Caco-2 (cell line): ENCODE results near the gene PRR12. TPM values are rescaled to one million over a fixed set of nuclear protein-coding genes. Genes with fewer than 3 reads are reported as not detected.

Experiments
- BruUV-seq: library from RNA; stranded (reverse); fragments of 400-500 nt; replicated peaks from 2 replicates; lab custom pipeline; 2021; lab: Mats Ljungman, UMichigan
- CTCF ChIA-PET: fragments of 300-600 bp; sonication (Branson Sonifier 250); formaldehyde crosslinking; loops from one replicate; lab custom pipeline; 2022; ENCODE audit warnings: antibody characterized with exemption; lab: Charles Lee
- POLR2A ChIA-PET: fragments of 300-600 bp; sonication (Branson Sonifier 250); formaldehyde crosslinking; loops from one replicate; lab custom pipeline; 2022; ENCODE audit warnings: antibody characterized with exemption; lab: Charles Lee
- DNase-seq, 2 experiments: peaks; one replicate each; pipeline versions ENCODE4 v3.0.0 to v3.0.0-alpha.2; 2020 to 2022
- H3K27me3 ChIP-seq: replicated peaks from 2 replicates; pipeline ENCODE4 v1.6.0; 2011; ENCODE audit warnings: low read length; ENCODE audit not compliant: control insufficient read depth, insufficient read depth
- H3K36me3 ChIP-seq: 2 replicates; pipeline ENCODE4 v1.5.1; 2011; ENCODE audit warnings: low read length; ENCODE audit not compliant: control insufficient read depth, insufficient read depth
- H3K4me1 ChIP-seq: fragments of 250-450 bp; sonication (Bioruptor Pico); 2 replicates; pipeline ENCODE4 v1.5.1; 2020; ENCODE audit warnings: mild to moderate bottlenecking
- H3K4me3 ChIP-seq: 2 replicates; pipeline ENCODE4 v1.5.1; 2011; ENCODE audit warnings: low read depth, mild to moderate bottlenecking, control low read depth, low read length
- H3K9me3 ChIP-seq: fragments of 250-450 bp; sonication (Bioruptor Pico); 2 replicates; pipeline ENCODE4 v1.5.1; 2020; ENCODE audit warnings: mild to moderate bottlenecking, moderate library complexity
- H3K27ac Mint-ChIP-seq: one replicate; pipeline ENCODE4 v1.8.0; 2022; ENCODE audit warnings: mixed read lengths; ENCODE audit not compliant: unreplicated experiment
- H3K27me3 Mint-ChIP-seq: one replicate; pipeline ENCODE4 v1.8.0; 2022; ENCODE audit warnings: mixed read lengths; ENCODE audit not compliant: insufficient read depth, unreplicated experiment
- H3K36me3 Mint-ChIP-seq: one replicate; pipeline ENCODE4 v1.8.0; 2022; ENCODE audit warnings: mild to moderate bottlenecking, mixed read lengths; ENCODE audit not compliant: insufficient read depth, unreplicated experiment
- H3K4me1 Mint-ChIP-seq: one replicate; pipeline ENCODE4 v1.8.0; 2022; ENCODE audit warnings: low read depth, mixed read lengths; ENCODE audit not compliant: unreplicated experiment
- H3K4me3 Mint-ChIP-seq: one replicate; pipeline ENCODE4 v1.8.0; 2022; ENCODE audit warnings: mild to moderate bottlenecking, moderate library complexity, mixed read lengths; ENCODE audit not compliant: unreplicated experiment
- H3K9me3 Mint-ChIP-seq: one replicate; pipeline ENCODE4 v1.8.0; 2022; ENCODE audit warnings: mixed read lengths; ENCODE audit not compliant: unreplicated experiment
- CTCF ChIP-seq, 2 experiments: fragments of 200-600 bp in 1 of 2; IDR thresholded peaks; 1 replicate in 1 of 2; 2 replicates in 1 of 2; pipeline versions ENCODE4 v1.5.1 to v1.8.0; 2011 to 2022; ENCODE audit warnings: antibody characterized with exemption in 1 of 2, control low read depth in 1 of 2, inconsistent platforms in 1 of 2, low read depth in 1 of 2, low read length in 1 of 2, mild to moderate bottlenecking in 1 of 2, moderate library complexity in 1 of 2; ENCODE audit not compliant: insufficient read depth in 1 of 2, severe bottlenecking in 1 of 2, unreplicated experiment in 1 of 2
- intact Hi-C: fragments of 100-400 bp; cut with micrococcal nuclease; formaldehyde crosslinking; loops from one replicate; pipeline ENCODE4 v1.10.0; 2022; ENCODE audit not compliant: unreplicated experiment
- total RNA-seq: library from RNA; stranded (reverse); gene quantifications from 2 replicates; pipeline ENCODE4 v1.2.3, GENCODE V29; 2022

PRR12 gene
- total RNA-seq, 1 experiment from 2014 or later, result 38.8 TPM

GRCh38 chr19:49639401-49640112, 48.6 kb downstream of the PRR12 start:
- Mint-ChIP-seq H3K9me3 (no peaks in the 10 kb centered on the region), H3K36me3 (peaks cover 77% of the 10 kb centered on the region), H3K4me1 (peaks cover 43% of the 10 kb centered on the region), H3K4me3 (peak overlapping the region; percentile 91), H3K27ac (peak overlapping the region; percentile 100), H3K27me3 (no peaks in the 10 kb centered on the region)
- CTCF ChIA-PET, result interaction anchor here (0.6 to 1.4 kb wide), 14 partner anchors 8 to 646 kb away, joined by 3 to 11 read pairs (median 7); partner anchors contain the start of genes NOSIP, PRR12, PRRG2 and RUVBL2
- Histone ChIP-seq H3K4me1 (peaks cover 7% of the 10 kb centered on the region), H3K4me3 (peak overlapping the region; percentile 43), H3K36me3 (no peaks in the 10 kb centered on the region), H3K27me3 (no peaks in the 10 kb centered on the region), H3K9me3 (no peaks in the 10 kb centered on the region)
- intact Hi-C loops, result loop anchor here (1.0 to 2.0 kb wide), 5 partner anchors 26 to 238 kb away; partner anchors contain the start of genes AKT1S1, AP2A1, BCL2L12 and IRF3
- DNase-seq, result no peak
- no TSS peak for BruUV-seq
- POLR2A ChIA-PET, result interaction anchor here (0.5 to 1.6 kb wide), 27 partner anchors 8 to 689 kb away, joined by 3 to 50 read pairs (median 5); partner anchors contain the start of genes ALDH16A1, ATF5, BCL2L12 and IRF3
- no peak for TF ChIP-seq CTCF (IDR thresholded peaks at IDR 0.05; ENCODE audit: insufficient read depth in 1 of 2, low read depth in 1 of 2, low read length in 1 of 2, severe bottlenecking in 1 of 2, unreplicated experiment in 1 of 2)

- TF ChIP-seq CTCF (IDR thresholded peaks at IDR 0.05; ENCODE audit: insufficient read depth in 1 of 2, low read depth in 1 of 2, low read length in 1 of 2, severe bottlenecking in 1 of 2, unreplicated experiment in 1 of 2), result no peak
- ChIA-PET POLR2A (interaction anchor here (0.5 to 1.6 kb wide), 34 partner anchors 9 to 689 kb away, joined by 3 to 50 read pairs (median 5); partner anchors contain the start of genes ALDH16A1, AP2A1, ATF5 and BCL2L12), CTCF (interaction anchor here (0.5 to 1.4 kb wide), 20 partner anchors 8 to 1436 kb away, joined by 3 to 11 read pairs (median 4); partner anchors contain the start of genes NOSIP, PRR12, PRRG2 and RUVBL2)
- H3K9me3 Mint-ChIP-seq, result no peaks in the 10 kb centered on the region
- BruUV-seq, result no TSS peak
- intact Hi-C loops, result loop anchor here (1.0 to 2.0 kb wide), 5 partner anchors 25 to 237 kb away; partner anchors contain the start of genes AKT1S1, AP2A1, BCL2L12 and IRF3
- H3K27me3 ChIP-seq, result no peaks in the 10 kb centered on the region
- peak within 1 kb of the TSS; percentile 100 for H3K27ac Mint-ChIP-seq
- H3K36me3 Mint-ChIP-seq, result peaks cover 74% of the 10 kb centered on the region
- H3K27me3 Mint-ChIP-seq, result no peaks in the 10 kb centered on the region
- no peaks in the 10 kb centered on the region for H3K36me3 ChIP-seq
- H3K4me3 Mint-ChIP-seq, result peak within 1 kb of the TSS; percentile 91
- peak within 1 kb of the TSS; percentile 59 for H3K4me3 ChIP-seq
- peaks cover 43% of the 10 kb centered on the region for H3K4me1 Mint-ChIP-seq
- H3K9me3 ChIP-seq, result no peaks in the 10 kb centered on the region
- DNase-seq, result peak; percentile 100
- H3K4me1 ChIP-seq, result peaks cover 7% of the 10 kb centered on the region
Observed at GRCh38 chr19:49640113-49640898, 49.3 kb downstream of the PRR12 start, which contains the start of gene RRAS. Gene RRAS, minus strand, starts transcription at chr19:49640143. Its CDS starts 45 bp downstream, at chr19:49640098.
